SU-DHL-6 (cell line): ENCODE measurements around the gene LY6G6D.

Experiments
- H2AFZ ChIP-seq: fragments of 200-600 bp; sonication (generic); 2 replicates; pipeline ENCODE4 v1.6.1; 2014; ENCODE audit warnings: low read depth, mild to moderate bottlenecking, moderate library complexity, mixed read lengths, antibody characterized with exemption, low read length; ENCODE audit not compliant: severe bottlenecking
- H3F3A ChIP-seq: fragments of 200-600 bp; shearing (Covaris generic); 2 replicates; pipeline ENCODE4 v1.6.0; 2016; ENCODE audit warnings: antibody characterized with exemption, mild to moderate bottlenecking; ENCODE audit not compliant: insufficient read depth
- H3K27ac ChIP-seq: fragments of 200-600 bp; sonication (generic); 2 replicates; pipeline ENCODE4 v1.5.1; 2016; ENCODE audit warnings: low read depth, mild to moderate bottlenecking, low read length, moderate library complexity, mixed read lengths
- H3K27me3 ChIP-seq: fragments of 200-600 bp; sonication (generic), shearing (Covaris generic); 2 replicates; pipeline ENCODE4 v1.6.0; 2014; ENCODE audit warnings: mild to moderate bottlenecking, low read length
- H3K36me3 ChIP-seq: fragments of 200-600 bp; sonication (generic); 2 replicates; pipeline ENCODE4 v1.6.1; 2014; ENCODE audit warnings: mild to moderate bottlenecking, low read length, mixed read lengths
- H3K4me2 ChIP-seq: fragments of 300-600, 200-600 bp; shearing (Covaris generic), sonication (generic); 2 replicates; pipeline ENCODE4 v1.6.0; 2014; ENCODE audit warnings: low read length, low read depth, mild to moderate bottlenecking; ENCODE audit not compliant: poor library complexity, severe bottlenecking
- H3K4me3 ChIP-seq: fragments of 200-600 bp; sonication (generic); 2 replicates; pipeline ENCODE4 v1.5.1; 2014; ENCODE audit warnings: antibody characterized with exemption, low read length, mild to moderate bottlenecking, mixed read lengths; ENCODE audit not compliant: insufficient read depth, poor library complexity, severe bottlenecking
- H3K79me2 ChIP-seq: fragments of 200-600 bp; sonication (generic); 2 replicates; pipeline ENCODE4 v1.6.1; 2014; ENCODE audit warnings: mild to moderate bottlenecking, low read length, moderate library complexity; ENCODE audit not compliant: insufficient read depth
- H3K9ac ChIP-seq: fragments of 200-600 bp; sonication (generic); 2 replicates; pipeline ENCODE4 v1.7.0; 2014; ENCODE audit warnings: mild to moderate bottlenecking, low read length
- H3K9me2 ChIP-seq: fragments of 200-600 bp; sonication (generic); replicated peaks from 2 replicates; pipeline ENCODE4 v1.6.1; 2014; ENCODE audit warnings: low read length; ENCODE audit not compliant: insufficient read depth
- H3K9me3 ChIP-seq: fragments of 200-600 bp; sonication (generic); 2 replicates; pipeline ENCODE4 v1.6.1; 2014; ENCODE audit warnings: low read length, mixed read lengths; ENCODE audit not compliant: insufficient read depth
- H4K20me1 ChIP-seq: fragments of 200-600 bp; sonication (generic); 2 replicates; pipeline ENCODE4 v1.6.1; 2014; ENCODE audit warnings: low read depth, mild to moderate bottlenecking, antibody characterized with exemption, low read length, moderate library complexity, mixed read lengths
- CTCF ChIP-seq: fragments of 200-600 bp; sonication (generic); IDR thresholded peaks from one replicate; pipeline ENCODE4 v1.5.1; 2017; ENCODE audit warnings: antibody characterized with exemption, mild to moderate bottlenecking, low read length, moderate library complexity; ENCODE audit not compliant: insufficient read depth, poor library complexity, severe bottlenecking
- EZH2phosphoT487 ChIP-seq: fragments of 200-600 bp; sonication (generic), shearing (Covaris generic); conservative IDR thresholded peaks from 2 replicates; pipeline ENCODE4 v1.6.1; 2018; ENCODE audit warnings: mild to moderate bottlenecking, antibody characterized with exemption, low read length, moderate library complexity, mixed read lengths

LY6G6D gene

DNA sequence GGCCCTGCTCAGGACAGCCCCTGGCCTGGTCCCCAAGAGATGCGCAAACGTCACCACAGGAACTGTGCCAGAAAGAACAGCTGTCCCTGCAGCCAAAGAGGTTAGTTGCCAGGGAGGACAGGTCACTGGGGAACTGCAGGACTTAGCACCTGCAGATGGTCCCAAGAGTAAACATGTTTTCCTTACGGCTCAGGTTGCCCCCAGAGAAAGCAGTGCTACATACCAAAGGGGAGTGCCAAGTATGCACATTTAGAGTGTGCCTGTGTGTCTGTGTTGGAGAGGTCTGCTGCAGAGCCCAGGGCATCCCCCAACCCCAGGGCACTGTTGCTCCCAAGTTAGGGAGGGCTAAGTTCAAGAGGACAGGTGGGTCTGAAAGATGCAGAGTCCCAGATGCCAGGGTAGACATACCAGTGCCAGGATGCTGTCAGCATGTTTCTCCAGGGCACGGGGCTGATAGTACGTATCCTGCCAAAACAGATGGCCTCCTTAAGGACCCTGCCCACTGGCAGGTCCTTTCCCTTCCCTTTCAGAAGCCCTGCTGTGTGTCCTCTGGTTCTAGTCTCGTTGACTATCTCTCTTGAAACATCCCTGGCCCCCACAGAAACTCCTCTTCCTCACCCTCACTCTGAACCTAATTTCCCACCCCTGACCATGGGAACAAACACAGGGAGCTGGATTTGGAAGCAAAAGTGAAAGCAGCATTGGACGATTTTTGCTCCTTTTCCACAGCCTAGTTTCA, 13.3 kb upstream of the LY6G6D start:
- TF ChIP-seq EZH2phosphoT487 (no peak), CTCF (no peak)
- no peaks in the 10 kb centered on the region for H3K27me3 ChIP-seq
- H3K9ac ChIP-seq = peak overlapping the region; percentile 80
- peaks cover 26% of the 10 kb centered on the region for H3K79me2 ChIP-seq
- H2AFZ ChIP-seq = peak overlapping the region; percentile 71
- H3K9me3 ChIP-seq = no peaks in the 10 kb centered on the region
- H3F3A ChIP-seq = peaks cover 13% of the 10 kb centered on the region
- peak overlapping the region; percentile 84 for H3K4me2 ChIP-seq
- no peaks in the 10 kb centered on the region for H4K20me1 ChIP-seq
- H3K4me3 ChIP-seq = peak overlapping the region; percentile 82
- H3K27ac ChIP-seq = peak overlapping the region; percentile 75; the same call in 1 of the 2 replicates
- no peaks in the 10 kb centered on the region for H3K9me2 ChIP-seq
- 0 out of 2 replicates have a peak, but pooled peaks cover 2% of the 10 kb centered on the region for H3K36me3 ChIP-seq

- H3K36me3 ChIP-seq = 0 out of 2 replicates have a peak, but pooled peaks cover 2% of the 10 kb centered on the region
- H3K79me2 ChIP-seq = peaks cover 26% of the 10 kb centered on the region
- peaks cover 13% of the 10 kb centered on the region for H3F3A ChIP-seq
- H4K20me1 ChIP-seq = no peaks in the 10 kb centered on the region
- peak overlapping the region; percentile 80 for H3K9ac ChIP-seq
- H2AFZ ChIP-seq = peak overlapping the region; percentile 71
- peak overlapping the region; percentile 84 for H3K4me2 ChIP-seq
- TF ChIP-seq EZH2phosphoT487 (no peak), CTCF (no peak)
- H3K27ac ChIP-seq = peak overlapping the region; percentile 75
- no peaks in the 10 kb centered on the region for H3K9me3 ChIP-seq
- peak overlapping the region; percentile 82 for H3K4me3 ChIP-seq
- H3K27me3 ChIP-seq = no peaks in the 10 kb centered on the region
- no peaks in the 10 kb centered on the region for H3K9me2 ChIP-seq
Observed at GRCh38 chr6:31702405-31702818, 12.7 kb upstream of the LY6G6D start.

DNA sequence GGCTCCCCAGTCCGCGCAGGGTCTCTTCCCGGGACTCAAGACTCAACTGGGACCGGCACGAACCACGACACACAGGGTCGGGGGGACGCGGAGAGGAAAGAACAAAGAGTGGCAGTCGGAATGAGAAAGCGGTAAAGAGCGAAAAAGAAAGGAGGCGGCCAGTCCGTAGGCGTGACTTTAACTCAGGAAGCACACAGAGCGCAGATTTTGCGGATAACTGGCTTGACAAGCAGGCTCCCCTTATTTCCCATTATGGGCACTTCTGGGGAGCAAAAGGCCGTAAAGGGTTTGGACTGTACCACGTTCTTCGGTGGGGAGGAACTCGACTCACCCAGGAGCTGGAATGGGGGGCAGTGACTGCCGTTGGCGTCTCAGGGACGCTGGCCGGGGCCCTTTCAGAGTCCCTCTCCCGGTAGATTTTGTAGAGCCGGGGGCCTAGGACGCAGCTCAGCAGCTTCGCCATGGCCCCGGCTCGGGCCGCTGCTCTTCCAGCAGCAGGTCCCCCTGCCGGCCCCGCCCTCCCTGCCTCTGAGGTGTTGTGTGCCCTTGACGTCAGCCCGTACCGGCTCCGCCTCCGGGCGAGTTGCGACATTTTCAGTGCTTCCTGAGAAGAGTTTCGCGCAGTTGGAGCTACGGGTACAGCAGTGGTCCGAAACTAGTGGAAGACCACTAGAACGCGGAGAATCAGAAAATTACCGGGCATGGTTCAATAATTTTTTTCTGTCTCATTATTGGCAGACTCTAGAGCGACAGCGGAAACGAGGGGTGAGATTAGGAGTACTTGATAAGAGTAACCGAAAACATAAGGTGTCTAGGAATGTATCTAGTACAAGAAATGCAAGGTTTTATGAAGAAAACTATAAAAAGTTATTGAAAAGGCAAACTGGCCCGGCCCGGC, 12.1 kb upstream of the LY6G6D start, which contains the start of gene ABHD16A:
Gene ABHD16A, minus strand, starts transcription at position 506 of the 898 bp plus-strand sequence. Its CDS starts 43 bp downstream, at position 463.
- H3K4me3 ChIP-seq = peak within 1 kb of the TSS; percentile 82
- H4K20me1 ChIP-seq = no peaks in the 10 kb centered on the region
- H3K9me3 ChIP-seq = no peaks in the 10 kb centered on the region
- H3K4me2 ChIP-seq = peak within 1 kb of the TSS; percentile 84
- peak within 1 kb of the TSS; percentile 80 for H3K9ac ChIP-seq
- H3K27ac ChIP-seq = peak within 1 kb of the TSS; percentile 75
- TF ChIP-seq EZH2phosphoT487 (no peak), CTCF (no peak)
- H3K79me2 ChIP-seq = peaks cover 26% of the 10 kb centered on the region
- H3K36me3 ChIP-seq = 0 out of 2 replicates have a peak, but pooled peaks cover 2% of the 10 kb centered on the region
- H3K9me2 ChIP-seq = no peaks in the 10 kb centered on the region
- peak within 1 kb of the TSS; percentile 71 for H2AFZ ChIP-seq
- H3F3A ChIP-seq = peaks cover 7% of the 10 kb centered on the region
- H3K27me3 ChIP-seq = no peaks in the 10 kb centered on the region
